K562 treated with DMSO at 1 percent for 12 hours (cell line): ENCODE data around the gene OPALIN. TPM values are rescaled to one million over a fixed set of nuclear protein-coding genes. Genes with fewer than 3 reads are reported as not detected.

ENCODE experiments used
- total RNA-seq: library from RNA; unstranded; fragments of 300-600 nt; gene quantifications from 2 replicates; pipeline ENCODE4 v1.2.3, GENCODE V29; 2022; ENCODE audit not compliant: insufficient read depth

OPALIN gene, protein sequence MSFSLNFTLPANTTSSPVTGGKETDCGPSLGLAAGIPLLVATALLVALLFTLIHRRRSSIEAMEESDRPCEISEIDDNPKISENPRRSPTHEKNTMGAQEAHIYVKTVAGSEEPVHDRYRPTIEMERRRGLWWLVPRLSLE
- total RNA-seq = not detected in 2 replicates

GRCh38 chr10:96358851-96359540 lies at the start of gene OPALIN:
Gene OPALIN, minus strand, starts transcription at chr10:96359002. Its CDS starts 106 bp downstream, at chr10:96358896.

DNA sequence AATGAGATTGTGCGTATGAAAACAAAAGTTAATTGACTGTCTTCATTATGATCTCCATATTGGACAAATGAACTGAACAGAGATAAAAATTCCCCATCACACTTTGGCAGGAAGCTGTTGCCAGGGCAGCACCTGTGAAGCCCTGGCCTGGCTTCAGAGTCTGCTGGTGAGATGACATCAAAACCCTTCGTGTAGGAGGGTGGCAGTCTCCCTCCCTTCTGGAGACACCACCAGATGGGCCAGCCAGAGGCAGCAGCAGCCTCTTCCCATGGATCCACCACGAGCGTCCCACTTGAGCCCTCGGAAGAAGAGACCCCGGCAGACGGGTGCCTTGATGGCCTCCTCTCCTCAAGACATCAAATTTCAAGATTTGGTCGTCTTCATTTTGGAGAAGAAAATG lies 54.6 kb downstream of the OPALIN start, which contains the start of gene DNTT:
DNTT (plus strand) TSS at position 205 of the 400 bp plus-strand sequence; CDS start at position 269, 64 bp downstream.

Other genes with a start within 250 kb of the OPALIN start
- gene ZNF518A, start 228.7 kb downstream of the OPALIN start, total RNA-seq = 2.0 and 11.9 TPM in 2 replicates
- not detected in 2 replicates for gene BLNK, start 87.4 kb downstream of the OPALIN start, total RNA-seq
- gene DNTT, start 54.6 kb downstream of the OPALIN start, total RNA-seq = not detected in 2 replicates
- not detected in 2 replicates for gene TLL2, start 154.9 kb upstream of the OPALIN start, total RNA-seq
- 10.0 and 27.8 TPM in 2 replicates for gene TM9SF3, start 228.0 kb upstream of the OPALIN start, total RNA-seq